HG02763 (cell line): ENCODE results near the gene RAB20.
"Not testable (repeated sequence)": the region's sequence is repeated elsewhere in the genome, so short reads cannot be mapped to it uniquely, and the experiment has no call there.

ENCODE experiments used
- ATAC-seq: cut with Tn5 transposase; IDR thresholded peaks from one replicate; pipeline ENCODE4 v1.9.1; 2021; ENCODE audit warnings: mild to moderate bottlenecking, moderate library complexity; ENCODE audit not compliant: unreplicated experiment

The RAB20 gene

DNA sequence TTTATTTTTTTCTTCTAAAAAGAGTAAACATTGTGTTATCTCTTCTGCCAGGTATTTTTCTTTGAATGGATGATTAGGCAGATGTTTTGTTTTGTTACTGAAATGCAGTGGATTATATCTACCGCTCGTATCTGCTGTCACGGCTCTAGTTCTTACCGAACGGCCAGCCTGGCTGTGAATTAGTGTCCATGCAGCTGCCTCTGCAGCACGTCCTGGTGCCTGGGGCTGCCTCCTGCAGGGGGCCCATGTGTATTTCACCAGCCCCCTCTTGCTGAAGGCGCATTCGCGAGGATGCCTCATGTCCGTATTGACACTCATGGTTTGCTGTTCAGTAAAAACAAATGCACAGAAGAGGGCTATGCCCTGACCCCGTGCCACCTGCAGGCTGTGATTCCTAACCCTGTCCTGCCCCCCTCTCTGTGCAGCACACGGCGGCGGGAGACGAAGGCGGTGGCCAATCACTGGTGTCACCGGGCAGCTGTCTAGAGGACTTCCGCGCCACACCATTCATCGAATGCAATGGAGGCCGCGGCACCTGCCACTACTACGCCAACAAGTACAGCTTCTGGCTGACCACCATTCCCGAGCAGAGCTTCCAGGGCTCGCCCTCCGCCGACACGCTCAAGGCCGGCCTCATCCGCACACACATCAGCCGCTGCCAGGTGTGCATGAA, 49.9 kb downstream of the RAB20 start:
- ATAC-seq, result no peak

- no peak for ATAC-seq
These were observed 51.3 kb downstream of the RAB20 start for GRCh38 chr13:110509971-110510786.

- no peak for ATAC-seq
These were observed 52.0 kb downstream of the RAB20 start for GRCh38 chr13:110509478-110509926.

DNA sequence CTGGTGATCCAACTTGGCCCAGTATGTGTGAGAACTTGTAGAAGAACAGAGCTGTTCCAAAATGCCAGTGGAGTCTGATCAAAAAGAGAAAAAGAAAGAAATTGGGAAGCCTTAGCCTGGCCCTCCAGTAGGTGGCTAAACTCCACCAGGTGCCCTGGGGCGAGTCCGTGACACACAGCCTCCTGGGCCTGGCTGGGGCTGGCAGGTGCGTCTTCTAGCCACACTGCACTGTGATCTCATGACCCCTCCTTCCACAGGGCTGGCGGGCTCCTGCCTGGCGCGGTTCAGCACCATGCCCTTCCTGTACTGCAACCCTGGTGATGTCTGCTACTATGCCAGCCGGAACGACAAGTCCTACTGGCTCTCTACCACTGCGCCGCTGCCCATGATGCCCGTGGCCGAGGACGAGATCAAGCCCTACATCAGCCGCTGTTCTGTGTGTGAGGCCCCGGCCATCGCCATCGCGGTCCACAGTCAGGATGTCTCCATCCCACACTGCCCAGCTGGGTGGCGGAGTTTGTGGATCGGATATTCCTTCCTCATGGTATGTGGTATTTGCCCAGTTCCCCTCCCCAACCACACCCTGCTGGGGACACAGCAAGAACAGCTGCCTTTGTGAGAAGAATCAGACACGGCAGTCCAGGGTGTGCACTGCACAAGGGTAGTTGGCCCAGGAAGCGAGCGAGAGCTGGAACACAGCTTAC, 53.7 kb downstream of the RAB20 start:
- no peak for ATAC-seq

DNA sequence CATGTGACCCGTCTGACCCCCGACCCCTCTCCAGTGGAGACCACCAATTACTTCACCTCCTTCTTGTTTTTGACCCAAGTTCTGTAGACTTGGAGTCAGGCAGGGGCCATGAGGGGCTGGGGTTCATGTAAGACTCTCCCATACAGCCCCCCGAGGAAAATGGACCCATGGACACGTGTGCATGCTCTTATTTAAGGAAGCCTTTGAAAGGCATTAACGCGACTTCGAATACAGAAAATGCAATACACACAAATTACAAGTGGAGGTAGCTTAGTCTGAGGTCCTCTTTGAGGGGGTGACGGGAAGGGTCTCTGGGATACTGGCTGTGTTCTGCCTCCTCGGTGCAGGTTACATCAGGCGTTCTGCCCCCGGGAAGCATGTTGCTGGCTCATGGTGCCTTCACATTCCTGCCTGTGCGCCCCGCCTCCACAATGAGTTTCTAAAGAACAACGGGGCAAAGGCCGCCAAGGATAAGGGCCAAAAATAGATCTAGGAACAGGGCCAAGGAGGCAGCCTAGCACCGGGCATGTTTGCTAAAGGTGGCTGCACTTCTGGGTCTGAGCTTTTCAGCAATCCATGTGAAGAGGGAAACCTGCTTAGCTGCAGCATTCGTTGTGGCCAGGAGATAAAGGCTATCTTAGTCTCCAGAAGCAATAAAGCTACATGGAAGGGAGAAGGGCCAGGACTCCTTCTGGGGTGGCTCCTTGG, 54.5 kb downstream of the RAB20 start:
- no peak for ATAC-seq

DNA sequence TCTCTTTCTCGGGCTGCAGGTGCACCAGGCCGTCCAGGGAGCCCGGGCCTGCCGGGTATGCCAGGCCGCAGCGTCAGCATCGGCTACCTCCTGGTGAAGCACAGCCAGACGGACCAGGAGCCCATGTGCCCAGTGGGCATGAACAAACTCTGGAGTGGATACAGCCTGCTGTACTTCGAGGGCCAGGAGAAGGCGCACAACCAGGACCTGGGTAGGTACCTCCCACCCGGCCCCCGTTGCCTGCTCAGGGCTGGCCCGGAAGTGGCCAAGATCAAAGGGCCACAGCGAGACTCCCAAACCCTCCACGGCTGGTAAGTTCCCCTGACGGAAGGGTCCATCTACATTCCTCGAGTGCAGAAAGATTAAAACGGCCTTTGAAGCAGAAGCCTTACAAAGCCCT, 55.1 kb downstream of the RAB20 start:
- ATAC-seq, result no peak

DNA sequence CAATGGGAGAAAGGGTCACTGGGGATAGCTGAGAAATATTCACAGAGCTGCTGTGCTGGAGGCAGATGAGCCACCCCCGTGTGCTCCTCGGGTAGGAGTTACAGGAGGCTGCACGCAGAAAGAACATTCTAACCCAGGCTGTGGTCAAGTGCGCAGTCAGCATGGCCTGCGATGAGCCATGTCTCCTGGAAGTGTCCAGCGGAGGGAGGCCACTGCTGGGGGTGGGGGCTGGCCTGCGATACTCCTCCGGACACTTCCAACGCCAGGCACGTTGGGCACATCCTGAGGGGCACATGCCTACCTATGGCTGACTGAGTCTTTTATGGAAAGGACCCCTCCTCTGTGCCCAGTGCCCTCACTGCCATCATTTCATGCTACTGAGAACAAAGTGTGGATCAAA, 55.9 kb downstream of the RAB20 start:
- ATAC-seq, result no peak

GRCh38 chr13:110503979-110504499, 57.5 kb downstream of the RAB20 start:
- ATAC-seq, result no peak

DNA sequence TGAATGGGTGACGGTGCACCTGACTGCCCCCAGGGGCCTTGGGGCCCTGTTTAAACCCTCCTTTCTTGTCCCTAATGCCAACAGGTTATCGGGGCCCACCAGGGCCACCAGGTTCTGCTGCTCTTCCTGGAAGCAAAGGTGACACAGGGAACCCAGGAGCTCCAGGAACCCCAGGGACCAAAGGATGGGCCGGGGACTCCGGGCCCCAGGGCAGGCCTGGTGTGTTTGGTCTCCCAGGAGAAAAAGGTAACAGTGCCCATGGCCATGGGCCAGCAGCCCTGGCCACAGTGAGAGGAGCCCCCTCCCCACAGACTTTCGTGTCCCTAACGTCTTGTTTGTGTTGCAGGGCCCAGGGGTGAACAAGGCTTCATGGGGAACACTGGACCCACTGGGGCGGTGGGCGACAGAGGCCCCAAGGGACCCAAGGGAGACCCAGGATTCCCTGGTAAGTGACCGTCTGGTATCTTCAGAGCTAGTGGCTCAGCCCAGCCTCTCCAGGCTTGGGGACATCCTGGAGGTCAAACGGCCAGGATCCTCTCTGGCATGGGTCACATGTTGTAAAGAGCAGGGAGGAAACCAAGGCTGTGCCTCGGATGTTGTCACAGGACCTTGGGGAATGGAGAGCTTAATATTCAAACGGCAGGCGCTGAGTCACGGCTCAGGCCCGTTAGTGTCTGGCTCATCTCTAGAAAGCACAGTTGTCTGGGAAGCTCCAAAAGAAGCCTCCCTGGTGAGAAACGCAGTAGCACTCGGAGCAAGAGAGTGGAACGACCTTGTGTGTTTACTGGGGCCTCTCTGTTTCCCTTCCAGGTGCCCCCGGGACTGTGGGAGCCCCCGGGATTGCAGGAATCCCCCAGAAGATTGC, 58.3 kb downstream of the RAB20 start:
- no peak for ATAC-seq

- ATAC-seq, result no peak
These were observed 60.3 kb downstream of the RAB20 start for GRCh38 chr13:110501188-110501587.

GRCh38 chr13:110500341-110500740, 61.2 kb downstream of the RAB20 start:
- no peak for ATAC-seq

DNA sequence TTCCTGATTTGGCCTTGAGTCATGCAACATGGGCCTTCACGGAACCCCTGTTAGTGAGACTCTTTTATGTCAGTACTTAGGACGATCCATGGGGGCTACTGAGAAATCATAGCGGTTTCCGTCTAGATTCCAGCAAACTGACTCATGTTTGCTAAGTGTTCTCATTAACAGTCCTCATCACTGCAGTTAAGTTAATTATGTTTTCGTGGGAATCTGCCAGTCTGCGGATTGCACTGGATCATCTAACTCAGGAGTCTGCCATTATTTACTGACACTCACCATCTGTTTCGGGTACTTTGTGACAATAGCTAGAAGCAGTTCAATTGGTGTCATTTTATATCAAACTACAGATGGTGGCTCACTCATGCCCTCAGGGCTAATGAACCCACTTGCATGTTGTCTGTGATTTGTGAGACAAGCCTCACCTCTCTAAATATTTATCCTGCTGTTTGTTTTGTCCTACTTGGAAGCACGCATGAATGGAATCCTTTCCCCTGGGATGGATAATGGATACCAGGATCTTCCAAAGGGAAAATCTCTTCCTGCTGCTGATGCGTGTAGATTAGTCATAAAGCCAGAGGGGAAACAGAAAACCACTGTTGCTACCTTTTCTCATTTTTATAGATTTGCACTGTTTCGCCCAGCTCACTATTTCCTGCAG, 61.8 kb downstream of the RAB20 start:
- no peak for ATAC-seq

GRCh38 chr13:110498765-110499164, 62.8 kb downstream of the RAB20 start:
- ATAC-seq, result no peak

GRCh38 chr13:110498327-110498726, 63.2 kb downstream of the RAB20 start:
- no peak for ATAC-seq

DNA sequence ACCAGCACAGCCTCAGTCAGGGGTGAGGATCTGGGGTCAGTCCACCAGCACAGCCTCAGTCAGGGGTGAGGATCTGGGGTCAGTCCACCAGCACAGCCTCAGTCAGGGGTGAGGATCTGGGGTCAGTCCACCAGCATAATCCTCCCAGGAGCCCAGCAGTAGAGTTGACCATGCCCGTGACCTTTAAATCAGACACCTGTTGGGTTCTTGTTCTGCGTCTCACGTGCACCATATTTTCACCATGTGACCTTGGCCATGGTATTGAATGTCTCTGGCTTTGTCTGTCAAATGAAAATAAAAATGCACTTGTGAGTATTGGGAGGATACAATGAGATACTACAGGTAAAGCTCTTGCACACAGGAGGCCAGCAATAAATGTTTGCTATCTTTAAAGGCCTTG, 63.6 kb downstream of the RAB20 start:
- not testable (repeated sequence) for ATAC-seq

DNA sequence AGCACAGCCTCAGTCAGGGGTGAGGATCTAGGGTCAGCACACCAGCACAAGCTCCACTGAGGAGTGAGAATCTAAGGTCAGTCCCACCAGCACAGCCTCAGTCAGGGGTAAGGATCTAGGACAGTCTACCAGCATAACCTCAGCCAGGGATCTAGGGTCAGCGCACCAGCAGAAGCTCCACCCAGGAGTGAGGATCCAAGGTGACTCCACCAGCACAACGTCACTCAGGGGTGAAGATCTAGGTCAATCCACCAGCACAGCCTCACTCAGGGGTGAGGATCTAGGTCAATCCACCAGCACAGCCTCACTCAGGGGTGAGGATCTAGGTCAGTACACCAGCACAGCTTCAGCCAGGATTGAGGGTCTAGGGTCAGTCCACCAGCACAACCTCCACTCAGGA, 64.5 kb downstream of the RAB20 start:
- no peak for ATAC-seq

DNA sequence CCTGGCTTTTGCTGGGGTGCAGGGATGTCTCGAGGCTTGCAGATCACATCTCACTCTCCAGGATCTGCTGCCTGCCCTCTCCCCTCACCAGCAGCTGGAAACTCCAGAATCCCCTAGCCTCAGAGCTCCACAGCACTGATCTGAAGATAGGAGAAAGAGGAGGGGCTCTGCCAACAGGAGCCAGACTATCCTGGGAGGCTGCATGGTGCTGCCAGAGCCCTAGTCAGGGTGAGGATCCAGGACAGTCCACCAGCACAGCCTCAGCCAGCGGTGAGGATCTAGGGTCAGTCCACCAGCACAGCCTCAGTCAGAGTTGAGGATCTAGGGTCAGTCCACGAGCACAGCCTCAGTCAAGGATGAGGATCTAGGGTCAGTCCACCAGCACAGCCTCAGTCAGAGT, 65.2 kb downstream of the RAB20 start:
- no peak for ATAC-seq

GRCh38 chr13:110495881-110496280, 65.6 kb downstream of the RAB20 start:
- ATAC-seq, result no peak

GRCh38 chr13:110495376-110495775, 66.1 kb downstream of the RAB20 start:
- no peak for ATAC-seq
